HG02763 (cell line): Measurements from ENCODE around the gene LAG3.

Experiments
- ATAC-seq: cut with Tn5 transposase; IDR thresholded peaks from one replicate; pipeline ENCODE4 v1.9.1; 2021; ENCODE audit warnings: mild to moderate bottlenecking, moderate library complexity; ENCODE audit not compliant: unreplicated experiment

Gene LAG3

DNA sequence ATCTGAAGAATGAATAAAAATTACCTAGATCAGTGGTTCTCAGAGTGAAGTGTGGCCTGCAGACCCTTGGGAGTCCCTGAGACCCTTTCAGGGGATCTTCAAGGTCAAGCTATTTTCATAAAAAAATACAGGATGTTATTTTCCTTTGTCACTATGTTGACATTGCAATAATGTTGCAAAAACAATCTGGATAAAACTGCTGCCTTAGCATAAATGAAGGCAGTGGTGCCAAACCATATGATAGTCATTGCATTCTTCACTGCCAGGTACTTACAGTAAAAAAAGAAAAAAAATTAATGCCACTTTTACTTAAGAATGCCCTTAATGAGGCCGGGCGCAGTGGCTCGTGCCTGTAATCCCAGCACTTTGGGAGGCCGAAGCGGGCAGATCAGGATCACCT, 15.0 kb downstream of the LAG3 start:
- no peak for ATAC-seq

DNA sequence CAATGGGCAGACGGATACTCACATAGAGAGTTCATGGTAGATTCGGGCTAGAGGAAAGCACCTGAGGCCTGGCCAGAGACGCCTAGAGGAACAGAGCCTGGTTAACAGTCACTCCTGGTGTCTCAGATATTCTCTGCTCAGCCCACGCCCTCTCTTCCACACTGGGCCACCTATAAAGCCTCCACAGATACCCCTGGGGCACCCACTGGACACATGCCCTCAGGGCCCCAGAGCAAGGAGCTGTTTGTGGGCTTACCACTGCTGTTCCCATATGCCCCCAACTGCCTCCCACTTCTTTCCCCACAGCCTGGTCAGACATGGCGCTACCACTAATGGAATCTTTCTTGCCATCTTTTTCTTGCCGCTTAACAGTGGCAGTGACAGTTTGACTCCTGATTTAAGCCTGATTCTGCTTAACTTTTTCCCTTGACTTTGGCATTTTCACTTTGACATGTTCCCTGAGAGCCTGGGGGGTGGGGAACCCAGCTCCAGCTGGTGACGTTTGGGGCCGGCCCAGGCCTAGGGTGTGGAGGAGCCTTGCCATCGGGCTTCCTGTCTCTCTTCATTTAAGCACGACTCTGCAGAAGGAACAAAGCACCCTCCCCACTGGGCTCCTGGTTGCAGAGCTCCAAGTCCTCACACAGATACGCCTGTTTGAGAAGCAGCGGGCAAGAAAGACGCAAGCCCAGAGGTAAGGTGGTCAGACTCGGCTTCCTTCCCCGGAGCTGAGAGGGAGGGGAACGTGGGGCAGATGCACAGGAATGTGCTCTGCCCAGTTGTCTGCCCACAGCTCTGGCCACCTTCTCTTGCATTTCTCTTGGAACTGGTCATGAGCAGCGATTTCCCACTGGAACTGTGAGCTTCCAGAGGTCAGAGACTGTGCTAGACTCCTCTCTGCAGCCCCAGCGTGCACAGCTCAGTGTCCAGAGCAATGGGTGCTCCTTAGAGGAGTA, 16.9 kb downstream of the LAG3 start, which contains the start of gene CD4:
CD4 (plus strand) TSS at position 557 of the 953 bp plus-strand sequence. CDS start 10,611 bp downstream, outside the sequence.
- no peak for ATAC-seq

DNA sequence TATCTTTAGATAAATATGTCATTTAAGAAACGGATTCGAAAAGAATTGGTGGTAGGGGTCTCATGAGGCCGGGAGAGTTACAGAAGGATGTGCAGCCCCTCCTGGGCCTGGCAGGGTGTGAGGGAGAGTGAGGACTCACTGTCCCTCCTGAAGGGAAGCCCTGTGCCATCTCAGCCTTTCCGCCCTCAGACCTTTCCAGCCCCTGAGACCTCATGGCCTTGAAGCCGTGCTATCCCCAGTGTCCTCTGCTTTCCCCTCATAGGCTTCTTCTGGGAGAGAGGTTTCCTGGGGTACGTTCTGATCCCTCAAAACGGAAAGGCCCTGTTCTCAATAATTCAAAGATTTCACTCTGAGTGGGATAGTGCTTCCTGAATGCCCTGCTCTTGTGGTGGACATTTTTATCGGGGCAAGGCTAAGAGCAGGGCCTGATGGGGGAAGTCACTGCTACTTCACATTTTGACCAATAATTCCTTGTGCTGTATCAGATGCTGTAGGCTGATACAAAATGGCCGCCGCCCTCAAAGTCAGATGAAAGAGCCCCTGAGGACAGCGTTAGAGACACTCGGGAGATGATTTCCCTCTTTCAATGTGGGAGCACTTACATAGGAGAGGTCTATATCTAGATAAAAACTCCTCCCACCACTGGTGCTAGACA, 18.3 kb downstream of the LAG3 start:
- ATAC-seq = no peak

DNA sequence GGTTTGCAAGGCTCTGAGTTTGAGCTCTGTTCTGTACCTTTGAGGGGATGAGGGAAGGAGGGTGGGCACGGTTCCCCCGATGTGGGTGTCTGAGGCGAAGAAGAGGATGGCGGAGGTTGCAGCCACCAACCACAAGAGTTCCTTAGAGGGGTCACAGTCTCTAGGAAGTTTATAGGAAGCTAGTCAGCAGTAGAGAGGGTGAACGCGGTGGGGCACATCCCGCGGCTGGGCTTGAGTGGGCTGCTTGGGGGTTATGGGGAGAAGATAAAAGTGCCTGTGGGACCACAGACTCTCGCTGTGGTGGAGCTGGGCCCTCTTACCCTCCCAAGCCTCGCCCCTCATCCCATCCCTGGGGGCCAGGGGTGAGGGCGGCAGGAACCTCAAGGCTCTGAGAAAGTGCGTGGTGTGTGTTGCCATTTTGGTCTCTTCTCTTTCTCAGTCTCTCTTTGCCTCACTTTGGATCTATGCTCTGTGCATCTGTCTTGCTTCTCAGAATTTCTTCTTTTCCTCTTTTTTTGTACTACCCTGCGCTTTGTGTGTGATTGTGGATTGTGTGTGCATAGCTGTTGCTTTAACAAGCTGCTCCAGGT, 19.7 kb downstream of the LAG3 start:
- ATAC-seq = no peak

DNA sequence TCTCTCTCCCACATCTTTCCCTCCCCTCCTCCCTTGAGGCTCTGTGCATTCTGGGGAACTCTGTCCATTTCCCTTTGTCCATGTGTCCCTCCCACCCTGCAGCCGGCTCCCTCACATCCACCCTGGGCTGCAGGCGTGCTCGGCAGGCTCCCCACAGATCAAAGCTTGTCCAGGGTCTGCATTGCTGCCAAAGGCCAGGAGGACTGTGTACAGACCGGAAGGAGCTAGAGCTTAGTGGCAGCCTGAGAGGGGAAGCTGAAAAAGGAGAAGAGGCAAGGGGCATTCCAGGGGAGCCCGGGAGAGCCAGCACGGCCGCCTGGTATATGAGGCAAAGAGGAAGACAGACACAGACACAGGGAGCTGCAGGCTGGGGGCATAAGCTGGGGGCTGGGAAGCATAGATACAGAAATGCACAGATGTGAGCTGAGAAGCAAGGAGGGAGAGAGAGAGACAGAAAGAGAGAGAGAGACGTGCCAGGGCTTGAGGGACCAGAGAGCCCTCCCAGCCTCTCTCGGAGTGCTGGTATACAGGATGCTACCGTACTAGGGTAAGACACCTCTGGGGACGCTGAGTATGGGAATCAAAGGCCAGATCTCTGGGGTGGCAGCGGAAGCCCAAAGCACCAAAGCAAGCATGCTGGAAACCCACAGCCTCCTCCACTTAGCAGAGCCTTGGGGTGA, 20.3 kb downstream of the LAG3 start:
- ATAC-seq = no peak

DNA sequence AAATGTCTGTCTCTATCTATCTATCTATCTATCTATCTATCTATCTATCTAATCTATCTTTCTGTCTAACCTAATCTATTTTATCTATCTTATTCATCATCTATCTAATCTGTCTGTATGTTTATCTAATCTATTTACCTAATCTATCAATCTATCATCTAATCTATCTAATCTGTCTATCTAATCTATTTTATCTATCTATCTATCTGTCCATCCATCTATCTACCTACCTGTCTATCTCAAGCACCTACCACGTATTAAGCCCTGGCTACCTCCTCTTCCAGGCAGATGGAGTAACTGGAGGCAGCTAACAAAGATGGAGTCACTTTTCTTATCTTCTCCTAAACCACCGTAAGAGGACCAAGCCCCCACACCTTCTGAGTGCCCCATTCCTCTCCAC, 22.8 kb downstream of the LAG3 start:
- ATAC-seq = no peak

DNA sequence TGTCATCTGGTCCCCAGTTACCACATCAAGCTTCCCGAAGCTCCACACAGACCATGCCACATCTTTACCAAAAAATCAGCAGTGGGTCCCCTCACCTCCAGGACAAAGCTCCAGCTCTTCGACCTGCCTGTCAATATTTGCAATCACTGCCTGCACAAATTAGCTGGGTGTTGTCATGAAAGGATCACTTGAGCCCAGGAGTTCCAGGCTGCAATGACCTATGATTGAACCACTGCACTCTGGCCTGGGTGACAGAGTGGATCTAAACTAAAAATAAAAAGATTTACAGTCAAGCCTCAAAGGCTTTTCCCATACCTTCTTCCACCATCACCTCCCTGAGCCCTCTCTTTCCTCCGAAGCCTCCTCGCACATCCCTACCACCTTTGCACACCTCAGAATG, 24.3 kb downstream of the LAG3 start:
- ATAC-seq = no peak

DNA sequence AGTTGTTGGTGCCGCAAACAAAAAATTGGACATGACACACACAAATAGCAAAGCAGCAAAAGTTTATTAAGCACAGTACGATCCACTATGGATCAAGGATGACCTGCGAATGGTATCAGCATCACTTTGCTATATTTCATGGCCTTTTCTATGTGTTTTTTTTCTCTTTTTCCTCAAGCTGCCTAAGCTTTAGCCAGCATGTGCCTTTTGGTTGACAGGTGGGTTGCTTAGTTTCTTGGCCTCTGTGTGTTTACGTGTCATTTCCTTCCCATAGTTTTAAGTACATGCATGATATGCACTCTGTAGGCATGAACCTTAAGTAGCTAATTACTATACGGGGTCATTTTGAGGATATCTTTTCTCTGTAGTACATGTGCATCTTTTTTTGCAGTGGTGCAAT, 26.8 kb downstream of the LAG3 start:
- no peak for ATAC-seq

DNA sequence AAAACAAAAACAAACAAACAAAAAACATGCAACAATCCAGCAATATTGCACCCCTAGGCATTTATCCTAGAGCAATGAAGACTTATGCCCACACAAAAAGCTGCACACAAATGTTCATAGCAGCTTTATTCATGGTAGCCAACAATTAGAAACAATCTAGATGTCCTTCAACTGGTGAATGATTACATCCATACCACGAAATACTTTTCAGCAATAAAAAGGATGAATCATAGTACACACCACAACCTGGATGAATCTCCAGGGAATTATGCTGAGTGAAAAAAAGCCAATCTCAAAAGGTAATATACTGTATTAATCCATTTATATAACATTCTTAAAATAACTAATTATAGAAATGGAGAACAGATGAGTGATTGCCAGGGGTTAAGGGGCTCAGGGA, 34.9 kb downstream of the LAG3 start:
- ATAC-seq = no peak

DNA sequence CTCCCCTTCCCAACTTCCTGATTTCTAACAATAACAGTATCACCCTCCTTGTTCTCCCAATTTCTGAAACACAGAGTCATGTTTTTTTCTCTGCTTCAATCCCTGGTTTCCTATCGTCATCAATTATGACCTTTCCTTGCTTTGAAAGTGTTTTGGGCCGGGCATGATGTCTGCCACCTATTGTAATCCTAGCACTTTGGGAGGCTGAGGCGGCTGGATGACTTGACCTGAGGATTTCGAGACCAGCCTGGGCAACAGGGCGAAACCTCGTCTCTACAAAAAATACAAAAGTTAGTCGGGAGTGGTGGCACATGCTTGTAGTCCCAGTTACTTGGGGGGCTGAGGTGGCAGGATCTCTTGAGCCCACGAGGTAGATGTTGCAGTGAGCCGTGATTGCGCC, 36.7 kb downstream of the LAG3 start:
- ATAC-seq = no peak

DNA sequence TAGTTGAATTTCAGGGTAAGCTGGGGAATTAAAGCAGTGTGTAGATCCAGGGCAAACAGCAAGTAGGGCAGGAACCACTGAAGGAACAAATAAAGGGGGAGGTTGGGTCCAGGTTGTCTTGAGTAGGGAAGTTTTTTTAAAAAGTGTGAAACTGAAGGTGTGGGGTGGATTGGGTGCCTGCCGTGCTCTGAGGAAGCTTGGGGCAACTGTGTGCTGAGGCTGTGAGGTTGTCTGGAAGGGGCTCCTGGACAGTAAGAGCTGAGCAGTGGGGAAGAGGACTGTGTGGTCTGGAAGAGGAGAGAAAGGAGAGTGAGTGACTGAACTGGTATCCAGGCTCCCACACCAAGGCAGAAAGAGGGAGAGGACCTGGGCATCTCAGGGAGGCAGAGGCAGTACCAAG, 38.4 kb downstream of the LAG3 start:
- no peak for ATAC-seq

DNA sequence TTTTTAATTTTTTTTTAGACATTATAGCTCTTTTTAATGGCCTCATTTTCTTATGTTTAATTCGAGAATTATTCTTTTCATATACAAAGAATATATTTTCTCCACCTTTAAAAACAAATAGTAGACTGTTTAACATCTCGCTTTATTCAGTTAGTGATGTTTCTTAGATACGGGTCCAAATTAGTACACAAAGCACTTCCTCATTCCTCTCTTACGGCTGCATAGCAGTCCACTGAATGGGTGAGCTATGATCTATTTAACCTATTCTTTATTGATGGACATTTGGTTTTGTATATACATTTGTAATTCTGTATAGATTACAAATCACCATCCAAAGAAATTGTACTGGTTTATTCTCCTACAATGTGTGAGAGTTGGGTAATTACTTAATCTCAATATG, 41.0 kb downstream of the LAG3 start:
- no peak for ATAC-seq

DNA sequence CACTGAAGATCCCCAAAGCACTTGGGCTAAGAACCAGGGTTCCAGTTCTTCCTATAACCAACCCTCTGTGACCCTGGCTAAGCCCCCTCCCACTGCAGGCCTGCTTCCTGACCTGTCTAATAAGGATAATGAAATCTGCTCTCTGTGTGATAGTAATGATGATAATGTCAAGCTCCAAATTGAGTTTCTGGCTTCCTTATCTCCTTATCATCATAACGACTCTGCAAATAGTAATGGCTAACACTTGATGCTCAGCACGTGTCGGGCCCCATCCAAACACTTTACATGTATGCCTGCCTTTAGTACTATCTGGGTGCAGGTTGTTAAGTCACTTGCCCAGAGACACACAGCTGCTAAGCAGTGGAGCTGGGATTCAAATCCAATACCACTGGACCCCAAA, 44.3 kb downstream of the LAG3 start:
- no peak for ATAC-seq

DNA sequence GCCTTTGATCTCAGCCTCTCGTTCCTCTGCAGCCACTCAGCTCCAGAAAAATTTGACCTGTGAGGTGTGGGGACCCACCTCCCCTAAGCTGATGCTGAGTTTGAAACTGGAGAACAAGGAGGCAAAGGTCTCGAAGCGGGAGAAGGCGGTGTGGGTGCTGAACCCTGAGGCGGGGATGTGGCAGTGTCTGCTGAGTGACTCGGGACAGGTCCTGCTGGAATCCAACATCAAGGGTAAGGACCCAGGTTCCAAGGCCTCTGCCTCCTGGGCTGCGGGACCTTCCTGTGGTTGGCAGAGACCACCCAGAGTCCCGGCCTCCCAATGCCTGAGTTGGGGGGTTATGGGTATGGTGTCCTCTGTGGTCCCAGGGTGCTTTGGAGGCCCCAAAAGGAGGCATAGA, 44.8 kb downstream of the LAG3 start:
- no peak for ATAC-seq

DNA sequence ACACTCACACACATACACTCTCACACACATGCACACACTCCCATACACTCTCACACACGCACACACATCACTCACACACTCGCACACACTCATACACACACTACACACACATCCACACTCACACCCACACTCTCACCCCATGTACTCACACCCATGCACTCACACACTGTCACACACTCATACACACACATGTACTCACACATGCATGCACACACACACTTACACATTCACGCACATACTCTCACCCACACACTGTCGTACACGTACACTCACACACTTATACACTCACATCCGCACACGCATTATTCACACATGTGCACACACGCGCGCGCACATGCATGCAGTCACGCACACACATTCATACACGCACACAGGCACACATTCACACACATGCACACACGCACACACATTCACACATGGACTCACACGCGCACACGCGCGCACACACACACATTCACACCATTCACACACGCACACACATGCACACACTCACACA, 45.4 kb downstream of the LAG3 start:
- no peak for ATAC-seq

DNA sequence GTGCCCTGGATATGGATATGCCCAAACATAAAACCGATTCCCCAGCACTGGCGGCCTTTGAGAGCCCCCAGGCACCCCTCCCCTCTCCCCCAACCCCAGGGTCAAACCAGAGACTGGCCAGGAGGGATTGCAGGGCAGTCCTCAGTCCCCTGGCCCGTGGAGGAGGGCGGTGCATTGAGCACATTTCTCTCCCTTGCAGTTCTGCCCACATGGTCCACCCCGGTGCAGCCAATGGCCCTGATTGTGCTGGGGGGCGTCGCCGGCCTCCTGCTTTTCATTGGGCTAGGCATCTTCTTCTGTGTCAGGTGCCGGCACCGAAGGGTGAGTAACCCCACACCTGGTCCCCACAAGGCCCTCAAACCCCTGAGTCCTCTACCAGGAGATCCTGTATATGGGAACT, 45.9 kb downstream of the LAG3 start:
- no peak for ATAC-seq

DNA sequence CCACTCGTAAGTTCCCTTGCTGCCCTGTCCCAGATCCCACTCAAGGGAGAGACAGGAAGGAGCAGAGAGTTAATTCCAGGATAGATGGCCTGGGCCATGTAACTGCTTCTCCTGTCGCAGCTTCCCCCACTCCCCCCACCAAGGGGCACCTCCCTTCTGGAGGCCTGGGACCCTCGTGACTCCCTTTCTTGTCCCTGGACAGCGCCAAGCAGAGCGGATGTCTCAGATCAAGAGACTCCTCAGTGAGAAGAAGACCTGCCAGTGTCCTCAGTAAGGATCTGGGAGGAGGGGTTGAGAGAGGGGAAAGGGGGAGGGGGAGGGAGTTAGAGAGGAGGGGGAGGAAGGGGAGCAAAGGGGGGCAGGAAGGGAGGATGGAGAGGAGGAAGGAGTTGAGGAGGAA, 46.3 kb downstream of the LAG3 start:
- ATAC-seq = no peak

DNA sequence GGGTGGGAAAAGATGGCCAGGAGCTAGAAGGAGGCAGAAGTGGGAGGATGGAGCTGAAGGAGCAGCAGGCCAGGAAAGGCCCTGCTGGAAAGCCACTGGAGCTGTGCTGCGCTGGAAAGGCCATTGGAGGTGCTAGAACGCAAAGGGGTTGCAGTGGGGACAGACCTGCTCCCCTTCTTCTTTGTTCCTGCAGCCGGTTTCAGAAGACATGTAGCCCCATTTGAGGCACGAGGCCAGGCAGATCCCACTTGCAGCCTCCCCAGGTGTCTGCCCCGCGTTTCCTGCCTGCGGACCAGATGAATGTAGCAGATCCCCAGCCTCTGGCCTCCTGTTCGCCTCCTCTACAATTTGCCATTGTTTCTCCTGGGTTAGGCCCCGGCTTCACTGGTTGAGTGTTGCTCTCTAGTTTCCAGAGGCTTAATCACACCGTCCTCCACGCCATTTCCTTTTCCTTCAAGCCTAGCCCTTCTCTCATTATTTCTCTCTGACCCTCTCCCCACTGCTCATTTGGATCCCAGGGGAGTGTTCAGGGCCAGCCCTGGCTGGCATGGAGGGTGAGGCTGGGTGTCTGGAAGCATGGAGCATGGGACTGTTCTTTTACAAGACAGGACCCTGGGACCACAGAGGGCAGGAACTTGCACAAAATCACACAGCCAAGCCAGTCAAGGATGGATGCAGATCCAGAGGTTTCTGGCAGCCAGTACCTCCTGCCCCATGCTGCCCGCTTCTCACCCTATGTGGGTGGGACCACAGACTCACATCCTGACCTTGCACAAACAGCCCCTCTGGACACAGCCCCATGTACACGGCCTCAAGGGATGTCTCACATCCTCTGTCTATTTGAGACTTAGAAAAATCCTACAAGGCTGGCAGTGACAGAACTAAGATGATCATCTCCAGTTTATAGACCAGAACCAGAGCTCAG, 47.0 kb downstream of the LAG3 start:
- ATAC-seq = no peak

DNA sequence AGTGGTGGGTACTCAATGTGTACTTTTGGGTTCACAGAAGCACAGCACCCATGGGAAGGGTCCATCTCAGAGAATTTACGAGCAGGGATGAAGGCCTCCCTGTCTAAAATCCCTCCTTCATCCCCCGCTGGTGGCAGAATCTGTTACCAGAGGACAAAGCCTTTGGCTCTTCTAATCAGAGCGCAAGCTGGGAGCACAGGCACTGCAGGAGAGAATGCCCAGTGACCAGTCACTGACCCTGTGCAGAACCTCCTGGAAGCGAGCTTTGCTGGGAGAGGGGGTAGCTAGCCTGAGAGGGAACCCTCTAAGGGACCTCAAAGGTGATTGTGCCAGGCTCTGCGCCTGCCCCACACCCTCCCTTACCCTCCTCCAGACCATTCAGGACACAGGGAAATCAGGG, 47.8 kb downstream of the LAG3 start:
- ATAC-seq = no peak
